GM12865 (cell line): ENCODE results near the gene TENT4B.

Experiments
- DNase-seq: peaks from one replicate; pipeline ENCODE4 v3.0.0; 2010; ENCODE audit warnings: low read depth
- H3K4me3 ChIP-seq: 2 replicates; pipeline ENCODE4 v1.5.1; 2011; ENCODE audit warnings: mild to moderate bottlenecking, low read depth, low read length, control low read depth
- CTCF ChIP-seq: IDR thresholded peaks from 2 replicates; pipeline ENCODE4 v1.5.1; 2011; ENCODE audit warnings: low read length, control low read depth, low read depth, inconsistent platforms; ENCODE audit not compliant: insufficient read depth; ENCODE audit errors: missing control alignments

The TENT4B gene

GRCh38 chr16:50260206-50261159 lies 107.4 kb downstream of the TENT4B start:
- no peak for TF ChIP-seq CTCF
- DNase-seq = no peak
- H3K4me3 ChIP-seq = no peak overlapping the region

- no peak overlapping the region for H3K4me3 ChIP-seq
- TF ChIP-seq CTCF = no peak
- DNase-seq = no peak
Observed at GRCh38 chr16:50261160-50261706, 108.1 kb downstream of the TENT4B start.

- DNase-seq = no peak
- TF ChIP-seq CTCF = no peak
- H3K4me3 ChIP-seq = no peak overlapping the region
Observed at GRCh38 chr16:50261707-50262235, 108.7 kb downstream of the TENT4B start.

- TF ChIP-seq CTCF = no peak
- no peak for DNase-seq
- H3K4me3 ChIP-seq = no peak overlapping the region
Observed at GRCh38 chr16:50263060-50263909, 110.2 kb downstream of the TENT4B start.

- TF ChIP-seq CTCF = no peak
- DNase-seq = peak; percentile 80
- no peak overlapping the region for H3K4me3 ChIP-seq
Observed at GRCh38 chr16:50263940-50264929, 111.1 kb downstream of the TENT4B start.
